K562 (cell line): ENCODE results near the gene TK1. TPM values are rescaled to one million over a fixed set of nuclear protein-coding genes. Genes with fewer than 3 reads are reported as not detected.
"Not testable (repeated sequence)": the region's sequence is repeated elsewhere in the genome, so short reads cannot be mapped to it uniquely, and the experiment has no call there.

ENCODE experiments used
- ATAC-seq: fragments of 200-7000 bp; cut with Tn5 transposase; 3 replicates; pipeline ENCODE4 v1.9.1; 2020; ENCODE audit warnings: moderate library complexity
- BruUV-seq: library from RNA; stranded (reverse); fragments of 400-500 nt; replicated peaks from 2 replicates; lab custom pipeline; 2021; lab: Mats Ljungman, UMichigan
- CTCF ChIA-PET: fragments of 300-600 bp; formaldehyde crosslinking; extraction: SDS; loops from one replicate; lab custom pipeline; 2021; ENCODE audit warnings: low intra/inter-chr PET ratio; lab: Yijun Ruan, JAX
- POLR2A ChIA-PET: fragments of 300-600, 350-650 bp; sonication (Branson Sonifier 250); formaldehyde crosslinking; extraction: SDS; loops from one replicate; lab custom pipeline; 2021; ENCODE audit warnings: antibody characterized with exemption, inconsistent platforms; lab: Yijun Ruan, JAX
- DNase-seq, 4 experiments: peaks; one replicate each; pipeline versions ENCODE4 v3.0.0 to v3.0.0-alpha.2; 2011 to 2018; ENCODE audit warnings: low spot score in 3 of 4, mixed read lengths in 3 of 4; ENCODE audit errors: extremely low read depth in 1 of 4
- FAIRE-seq: peaks from 2 replicates; lab custom pipeline; 2011; peaks lifted over from hg19 to GRCh38; lab: Jason Lieb, UNC
- H2AFZ ChIP-seq: 2 replicates; pipeline ENCODE4 v1.6.0; 2011; ENCODE audit warnings: low read depth, low read length, control low read depth, inconsistent platforms
- H3K27ac ChIP-seq: fragments of 200-600 bp; 3 replicates; pipeline ENCODE4 v1.8.0; 2011; ENCODE audit warnings: low read depth, mild to moderate bottlenecking, control low read depth, inconsistent platforms, low read length, moderate library complexity, mixed read lengths; ENCODE audit errors: extremely low read depth
- H3K27me3 ChIP-seq, 2 experiments: fragments of 300-600 bp in 1 of 2; 2 replicates in 1 of 2; 3 replicates in 1 of 2; pipeline versions ENCODE4 v1.6.0 to v1.8.0; 2011; ENCODE audit warnings: inconsistent platforms in 2 of 2, low read length in 2 of 2, mild to moderate bottlenecking in 1 of 2, mixed read lengths in 1 of 2, moderate library complexity in 1 of 2; ENCODE audit not compliant: control insufficient read depth in 2 of 2, insufficient read depth in 2 of 2
- H3K36me3 ChIP-seq: fragments of 300-600 bp; 3 replicates; pipeline ENCODE4 v1.8.0; 2011; ENCODE audit warnings: mild to moderate bottlenecking, low read length, inconsistent platforms; ENCODE audit not compliant: control insufficient read depth, insufficient read depth
- H3K4me1 ChIP-seq, 2 experiments: fragments of 200-600 bp in 1 of 2; replicated peaks in 1 of 2; 2 replicates in 1 of 2; 3 replicates in 1 of 2; pipeline versions ENCODE4 v1.5.1 to v1.8.0; 2011; ENCODE audit warnings: inconsistent platforms in 2 of 2, low read length in 2 of 2, mild to moderate bottlenecking in 1 of 2, mixed read lengths in 1 of 2, moderate library complexity in 1 of 2; ENCODE audit not compliant: control insufficient read depth in 2 of 2, insufficient read depth in 2 of 2
- H3K4me2 ChIP-seq: 2 replicates; pipeline ENCODE4 v1.6.1; 2011; ENCODE audit warnings: low read length, control low read depth, inconsistent platforms, mixed read lengths; ENCODE audit not compliant: insufficient read depth
- H3K4me3 ChIP-seq: fragments of 200-600 bp; sonication (generic), shearing (Covaris generic); 2 replicates; pipeline ENCODE4 v1.5.1; 2016; ENCODE audit warnings: control low read depth, inconsistent platforms
- H3K79me2 ChIP-seq: fragments of 200-600 bp; 3 replicates; pipeline ENCODE4 v1.8.0; 2011; ENCODE audit warnings: low read length, inconsistent platforms; ENCODE audit not compliant: control insufficient read depth, insufficient read depth
- H3K9ac ChIP-seq, 2 experiments: 2 replicates each; pipeline versions ENCODE4 v1.6.0 to v1.6.1; 2011; ENCODE audit warnings: low read depth in 2 of 2, low read length in 2 of 2, control low read depth in 1 of 2, inconsistent platforms in 1 of 2, mild to moderate bottlenecking in 1 of 2, mixed read lengths in 1 of 2; ENCODE audit not compliant: insufficient read depth in 1 of 2
- H3K9me1 ChIP-seq: one replicate; pipeline ENCODE4 v1.6.0; 2011; ENCODE audit warnings: inconsistent platforms, mild to moderate bottlenecking, low read length, moderate library complexity; ENCODE audit not compliant: control insufficient read depth, insufficient read depth
- H3K9me3 ChIP-seq: replicated peaks from 2 replicates; pipeline ENCODE4 v1.5.1; 2011; ENCODE audit warnings: low read depth, low read length, inconsistent platforms; ENCODE audit not compliant: control insufficient read depth, insufficient read depth
- H4K20me1 ChIP-seq: replicated peaks from 2 replicates; pipeline ENCODE4 v1.6.1; 2011; ENCODE audit warnings: low read length, inconsistent platforms, mixed read lengths; ENCODE audit not compliant: control insufficient read depth, insufficient read depth
- CBFB ChIP-seq: sonication (generic); formaldehyde crosslinking; IDR thresholded peaks from 2 replicates; pipeline ENCODE4 v1.4.0; 2020; ENCODE audit warnings: mild to moderate bottlenecking, missing genetic modification reagents
- CC2D1A ChIP-seq: fragments of 450-650 bp; IDR thresholded peaks from 2 replicates; pipeline ENCODE4 v1.6.1; 2017; ENCODE audit warnings: mild to moderate bottlenecking
- SMARCA5 ChIP-seq: fragments of 450-650 bp; IDR thresholded peaks from 2 replicates; pipeline ENCODE4 v1.6.1; 2016
- ZEB2 ChIP-seq: fragments of 450-650 bp; IDR thresholded peaks from 2 replicates; pipeline ENCODE4 v1.6.1; 2016
- WGBS: fragments of 100-300 bp; shearing (Covaris generic); methylation state at CpG from one replicate; pipeline ENCODE4 v1.1.6; 2016; ENCODE audit warnings: low coverage, mixed read lengths; ENCODE audit not compliant: insufficient coverage; ENCODE audit errors: missing lambda C conversion rate; 5-methylcytosine and 5-hydroxymethylcytosine counted together
- in situ Hi-C: fragments of 300-500 bp; cut with MboI; formaldehyde crosslinking; loops from 4 replicates; pipeline ENCODE4 v1.15.0; 2018; ENCODE audit warnings: inconsistent platforms, mixed read lengths
- intact Hi-C: fragments of 100-400 bp; cut with micrococcal nuclease; formaldehyde crosslinking; loops from 2 replicates; pipeline ENCODE4 v1.14.2; 2022
- polyA plus RNA-seq, 8 experiments: library from polyadenylated mRNA; depleted of rRNA in 4 of 8; stranded (reverse) in 5 of 8; unstranded in 3 of 8; fragments of >200 nt; fragmentation: Nextera tagmentation in 2 of 8; fragmentation: Illumina TruSeq in 1 of 8; extraction: Ambion mirVana in 2 of 8; extraction: Trizol in 1 of 8; gene quantifications; 2 replicates each; pipeline versions ENCODE4 v1.2.1 to v1.2.3, GENCODE V29; 2011 to 2014; ENCODE audit warnings: inconsistent platforms in 1 of 8, missing spikeins in 1 of 8
- total RNA-seq, 7 experiments: library from RNA; depleted of rRNA in 6 of 7; stranded (reverse); fragments of >200 nt in 6 of 7; fragmentation: Illumina TruSeq in 2 of 7; extraction: Trizol in 2 of 7; gene quantifications; 2 replicates each; pipeline versions ENCODE4 v1.2.1 to v1.2.3, GENCODE V29; 2011 to 2021; ENCODE audit warnings: low replicate concordance in 1 of 7
- TF ChIP-seq, protein P1 (sequence below): fragments of 450-650 bp; IDR thresholded peaks from 2 replicates; pipeline ENCODE4 v1.7.0; 2016; ENCODE audit warnings: borderline replicate concordance
- TF ChIP-seq, protein P2 (sequence below): fragments of 450-650 bp; IDR thresholded peaks from 2 replicates; pipeline ENCODE4 v1.6.1; 2016; ENCODE audit warnings: mild to moderate bottlenecking, moderate library complexity
- TF ChIP-seq, protein P3 (sequence below): fragments of 450-650 bp; IDR thresholded peaks from 2 replicates; pipeline ENCODE4 v1.6.1; 2016; ENCODE audit warnings: borderline replicate concordance

The TK1 gene
- total and polyA plus RNA-seq, 9 of the 15 experiments (the other 6 are each of a cell fraction or from before 2014, with no cell fraction given), result 8.4 to 280 (median 103) TPM

GRCh38 chr17:78139861-78140168 is 47.0 kb downstream of the TK1 start:
- CTCF ChIA-PET, H4K20me1 ChIP-seq, H3K36me3 ChIP-seq, in situ Hi-C loops, FAIRE-seq, ATAC-seq, BruUV-seq, H3K9me1 ChIP-seq, H3K9me3 ChIP-seq, H3K27me3 ChIP-seq, H3K4me3 ChIP-seq, DNase-seq: not testable (repeated sequence)
- WGBS, result 20% methylated on average over 11 of the region's 12 CpGs
- H3K9ac ChIP-seq, result peak overlapping the region; percentile 55 to 87; a peak in 2 of 4 replicates
- H3K79me2 ChIP-seq, result peaks cover 12% of the 10 kb centered on the region; the same call in 2 of the 3 replicates
- peaks cover 72 to 99% of the 10 kb centered on the region in 2 experiments for H3K4me1 ChIP-seq
- peak overlapping the region; percentile 76 for H2AFZ ChIP-seq
- intact Hi-C loops, result loop anchor here (1.0 to 5.0 kb wide), 3 partner anchors 12 to 47 kb away; partner anchors contain the start of genes AFMID, TK1 and TMC6
- H3K4me2 ChIP-seq, result peak overlapping the region; percentile 80
- POLR2A ChIA-PET, result interaction anchor here (0.6 to 3.3 kb wide), 7 partner anchors 10 to 106 kb away, joined by 3 to 23 read pairs (median 5); partner anchors contain the start of genes AFMID, TK1, TMC6 and TMC8
- H3K27ac ChIP-seq, result peak overlapping the region; percentile 79
- TF ChIP-seq ZEB2, result 0 out of 2 replicates have a peak, but pooled peaks have one; percentile 18
- TF ChIP-seq, protein P1, sequence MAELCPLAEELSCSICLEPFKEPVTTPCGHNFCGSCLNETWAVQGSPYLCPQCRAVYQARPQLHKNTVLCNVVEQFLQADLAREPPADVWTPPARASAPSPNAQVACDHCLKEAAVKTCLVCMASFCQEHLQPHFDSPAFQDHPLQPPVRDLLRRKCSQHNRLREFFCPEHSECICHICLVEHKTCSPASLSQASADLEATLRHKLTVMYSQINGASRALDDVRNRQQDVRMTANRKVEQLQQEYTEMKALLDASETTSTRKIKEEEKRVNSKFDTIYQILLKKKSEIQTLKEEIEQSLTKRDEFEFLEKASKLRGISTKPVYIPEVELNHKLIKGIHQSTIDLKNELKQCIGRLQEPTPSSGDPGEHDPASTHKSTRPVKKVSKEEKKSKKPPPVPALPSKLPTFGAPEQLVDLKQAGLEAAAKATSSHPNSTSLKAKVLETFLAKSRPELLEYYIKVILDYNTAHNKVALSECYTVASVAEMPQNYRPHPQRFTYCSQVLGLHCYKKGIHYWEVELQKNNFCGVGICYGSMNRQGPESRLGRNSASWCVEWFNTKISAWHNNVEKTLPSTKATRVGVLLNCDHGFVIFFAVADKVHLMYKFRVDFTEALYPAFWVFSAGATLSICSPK, result 0 out of 2 replicates have a peak, but pooled peaks have one; percentile 20
- TF ChIP-seq CBFB (CRISPR knock-in tag), result peak; percentile 70; the same call in 1 of the 2 replicates
- TF ChIP-seq, protein P2, sequence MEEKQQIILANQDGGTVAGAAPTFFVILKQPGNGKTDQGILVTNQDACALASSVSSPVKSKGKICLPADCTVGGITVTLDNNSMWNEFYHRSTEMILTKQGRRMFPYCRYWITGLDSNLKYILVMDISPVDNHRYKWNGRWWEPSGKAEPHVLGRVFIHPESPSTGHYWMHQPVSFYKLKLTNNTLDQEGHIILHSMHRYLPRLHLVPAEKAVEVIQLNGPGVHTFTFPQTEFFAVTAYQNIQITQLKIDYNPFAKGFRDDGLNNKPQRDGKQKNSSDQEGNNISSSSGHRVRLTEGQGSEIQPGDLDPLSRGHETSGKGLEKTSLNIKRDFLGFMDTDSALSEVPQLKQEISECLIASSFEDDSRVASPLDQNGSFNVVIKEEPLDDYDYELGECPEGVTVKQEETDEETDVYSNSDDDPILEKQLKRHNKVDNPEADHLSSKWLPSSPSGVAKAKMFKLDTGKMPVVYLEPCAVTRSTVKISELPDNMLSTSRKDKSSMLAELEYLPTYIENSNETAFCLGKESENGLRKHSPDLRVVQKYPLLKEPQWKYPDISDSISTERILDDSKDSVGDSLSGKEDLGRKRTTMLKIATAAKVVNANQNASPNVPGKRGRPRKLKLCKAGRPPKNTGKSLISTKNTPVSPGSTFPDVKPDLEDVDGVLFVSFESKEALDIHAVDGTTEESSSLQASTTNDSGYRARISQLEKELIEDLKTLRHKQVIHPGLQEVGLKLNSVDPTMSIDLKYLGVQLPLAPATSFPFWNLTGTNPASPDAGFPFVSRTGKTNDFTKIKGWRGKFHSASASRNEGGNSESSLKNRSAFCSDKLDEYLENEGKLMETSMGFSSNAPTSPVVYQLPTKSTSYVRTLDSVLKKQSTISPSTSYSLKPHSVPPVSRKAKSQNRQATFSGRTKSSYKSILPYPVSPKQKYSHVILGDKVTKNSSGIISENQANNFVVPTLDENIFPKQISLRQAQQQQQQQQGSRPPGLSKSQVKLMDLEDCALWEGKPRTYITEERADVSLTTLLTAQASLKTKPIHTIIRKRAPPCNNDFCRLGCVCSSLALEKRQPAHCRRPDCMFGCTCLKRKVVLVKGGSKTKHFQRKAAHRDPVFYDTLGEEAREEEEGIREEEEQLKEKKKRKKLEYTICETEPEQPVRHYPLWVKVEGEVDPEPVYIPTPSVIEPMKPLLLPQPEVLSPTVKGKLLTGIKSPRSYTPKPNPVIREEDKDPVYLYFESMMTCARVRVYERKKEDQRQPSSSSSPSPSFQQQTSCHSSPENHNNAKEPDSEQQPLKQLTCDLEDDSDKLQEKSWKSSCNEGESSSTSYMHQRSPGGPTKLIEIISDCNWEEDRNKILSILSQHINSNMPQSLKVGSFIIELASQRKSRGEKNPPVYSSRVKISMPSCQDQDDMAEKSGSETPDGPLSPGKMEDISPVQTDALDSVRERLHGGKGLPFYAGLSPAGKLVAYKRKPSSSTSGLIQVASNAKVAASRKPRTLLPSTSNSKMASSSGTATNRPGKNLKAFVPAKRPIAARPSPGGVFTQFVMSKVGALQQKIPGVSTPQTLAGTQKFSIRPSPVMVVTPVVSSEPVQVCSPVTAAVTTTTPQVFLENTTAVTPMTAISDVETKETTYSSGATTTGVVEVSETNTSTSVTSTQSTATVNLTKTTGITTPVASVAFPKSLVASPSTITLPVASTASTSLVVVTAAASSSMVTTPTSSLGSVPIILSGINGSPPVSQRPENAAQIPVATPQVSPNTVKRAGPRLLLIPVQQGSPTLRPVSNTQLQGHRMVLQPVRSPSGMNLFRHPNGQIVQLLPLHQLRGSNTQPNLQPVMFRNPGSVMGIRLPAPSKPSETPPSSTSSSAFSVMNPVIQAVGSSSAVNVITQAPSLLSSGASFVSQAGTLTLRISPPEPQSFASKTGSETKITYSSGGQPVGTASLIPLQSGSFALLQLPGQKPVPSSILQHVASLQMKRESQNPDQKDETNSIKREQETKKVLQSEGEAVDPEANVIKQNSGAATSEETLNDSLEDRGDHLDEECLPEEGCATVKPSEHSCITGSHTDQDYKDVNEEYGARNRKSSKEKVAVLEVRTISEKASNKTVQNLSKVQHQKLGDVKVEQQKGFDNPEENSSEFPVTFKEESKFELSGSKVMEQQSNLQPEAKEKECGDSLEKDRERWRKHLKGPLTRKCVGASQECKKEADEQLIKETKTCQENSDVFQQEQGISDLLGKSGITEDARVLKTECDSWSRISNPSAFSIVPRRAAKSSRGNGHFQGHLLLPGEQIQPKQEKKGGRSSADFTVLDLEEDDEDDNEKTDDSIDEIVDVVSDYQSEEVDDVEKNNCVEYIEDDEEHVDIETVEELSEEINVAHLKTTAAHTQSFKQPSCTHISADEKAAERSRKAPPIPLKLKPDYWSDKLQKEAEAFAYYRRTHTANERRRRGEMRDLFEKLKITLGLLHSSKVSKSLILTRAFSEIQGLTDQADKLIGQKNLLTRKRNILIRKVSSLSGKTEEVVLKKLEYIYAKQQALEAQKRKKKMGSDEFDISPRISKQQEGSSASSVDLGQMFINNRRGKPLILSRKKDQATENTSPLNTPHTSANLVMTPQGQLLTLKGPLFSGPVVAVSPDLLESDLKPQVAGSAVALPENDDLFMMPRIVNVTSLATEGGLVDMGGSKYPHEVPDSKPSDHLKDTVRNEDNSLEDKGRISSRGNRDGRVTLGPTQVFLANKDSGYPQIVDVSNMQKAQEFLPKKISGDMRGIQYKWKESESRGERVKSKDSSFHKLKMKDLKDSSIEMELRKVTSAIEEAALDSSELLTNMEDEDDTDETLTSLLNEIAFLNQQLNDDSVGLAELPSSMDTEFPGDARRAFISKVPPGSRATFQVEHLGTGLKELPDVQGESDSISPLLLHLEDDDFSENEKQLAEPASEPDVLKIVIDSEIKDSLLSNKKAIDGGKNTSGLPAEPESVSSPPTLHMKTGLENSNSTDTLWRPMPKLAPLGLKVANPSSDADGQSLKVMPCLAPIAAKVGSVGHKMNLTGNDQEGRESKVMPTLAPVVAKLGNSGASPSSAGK, result 0 out of 2 replicates have a peak, but pooled peaks have one; percentile 75
- TF ChIP-seq, protein P3, sequence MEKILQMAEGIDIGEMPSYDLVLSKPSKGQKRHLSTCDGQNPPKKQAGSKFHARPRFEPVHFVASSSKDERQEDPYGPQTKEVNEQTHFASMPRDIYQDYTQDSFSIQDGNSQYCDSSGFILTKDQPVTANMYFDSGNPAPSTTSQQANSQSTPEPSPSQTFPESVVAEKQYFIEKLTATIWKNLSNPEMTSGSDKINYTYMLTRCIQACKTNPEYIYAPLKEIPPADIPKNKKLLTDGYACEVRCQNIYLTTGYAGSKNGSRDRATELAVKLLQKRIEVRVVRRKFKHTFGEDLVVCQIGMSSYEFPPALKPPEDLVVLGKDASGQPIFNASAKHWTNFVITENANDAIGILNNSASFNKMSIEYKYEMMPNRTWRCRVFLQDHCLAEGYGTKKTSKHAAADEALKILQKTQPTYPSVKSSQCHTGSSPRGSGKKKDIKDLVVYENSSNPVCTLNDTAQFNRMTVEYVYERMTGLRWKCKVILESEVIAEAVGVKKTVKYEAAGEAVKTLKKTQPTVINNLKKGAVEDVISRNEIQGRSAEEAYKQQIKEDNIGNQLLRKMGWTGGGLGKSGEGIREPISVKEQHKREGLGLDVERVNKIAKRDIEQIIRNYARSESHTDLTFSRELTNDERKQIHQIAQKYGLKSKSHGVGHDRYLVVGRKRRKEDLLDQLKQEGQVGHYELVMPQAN, result peak; percentile 42; the same call in 1 of the 2 replicates
- TF ChIP-seq SMARCA5, result peak; percentile 81
- TF ChIP-seq CC2D1A, result 0 out of 2 replicates have a peak, but pooled peaks have one; percentile 13
